HG03103 (cell line): ENCODE measurements around the gene VAV2.
A peak's percentile ranks its signal among the peaks of the same experiment; 100 is the strongest.

Source experiments
- ATAC-seq: cut with Tn5 transposase; IDR thresholded peaks from one replicate; pipeline ENCODE4 v1.9.1; 2021; ENCODE audit warnings: low read depth; ENCODE audit not compliant: unreplicated experiment

Gene VAV2

GRCh38 chr9:133991964-133992779 lies at the start of gene VAV2:
Gene VAV2, minus strand, starts transcription at chr9:133992324. Its CDS starts 46 bp downstream, at chr9:133992278.
- peak; percentile 36 for ATAC-seq

- ATAC-seq = no peak
Measured at GRCh38 chr9:134041649-134041962, 49.5 kb upstream of the VAV2 start.

GRCh38 chr9:134040781-134041648 lies 48.9 kb upstream of the VAV2 start:
- ATAC-seq = no peak

- no peak for ATAC-seq
Measured at GRCh38 chr9:134040176-134040565, 48.0 kb upstream of the VAV2 start.

GRCh38 chr9:134039386-134040175 lies 47.5 kb upstream of the VAV2 start:
- ATAC-seq = no peak

- ATAC-seq = no peak
Measured at GRCh38 chr9:134037641-134038040, 45.5 kb upstream of the VAV2 start.

- ATAC-seq = no peak
Measured at GRCh38 chr9:134036130-134036529, 44.0 kb upstream of the VAV2 start.

- ATAC-seq = no peak
Measured at GRCh38 chr9:134035041-134036039, 43.2 kb upstream of the VAV2 start.

- no peak for ATAC-seq
Measured at GRCh38 chr9:134034215-134035040, 42.3 kb upstream of the VAV2 start.

GRCh38 chr9:134033516-134034214 lies 41.5 kb upstream of the VAV2 start:
- no peak for ATAC-seq

GRCh38 chr9:134032456-134033222 lies 40.5 kb upstream of the VAV2 start:
- ATAC-seq = no peak

- no peak for ATAC-seq
Measured at GRCh38 chr9:134031783-134032182, 39.7 kb upstream of the VAV2 start.

GRCh38 chr9:134030821-134031470 lies 38.8 kb upstream of the VAV2 start:
- ATAC-seq = no peak

GRCh38 chr9:134029248-134030226 lies 37.4 kb upstream of the VAV2 start:
- no peak for ATAC-seq

GRCh38 chr9:134028575-134029247 lies 36.6 kb upstream of the VAV2 start:
- ATAC-seq = no peak
